ENCODE data around the gene B3GAT2.

Gene B3GAT2

DNA sequence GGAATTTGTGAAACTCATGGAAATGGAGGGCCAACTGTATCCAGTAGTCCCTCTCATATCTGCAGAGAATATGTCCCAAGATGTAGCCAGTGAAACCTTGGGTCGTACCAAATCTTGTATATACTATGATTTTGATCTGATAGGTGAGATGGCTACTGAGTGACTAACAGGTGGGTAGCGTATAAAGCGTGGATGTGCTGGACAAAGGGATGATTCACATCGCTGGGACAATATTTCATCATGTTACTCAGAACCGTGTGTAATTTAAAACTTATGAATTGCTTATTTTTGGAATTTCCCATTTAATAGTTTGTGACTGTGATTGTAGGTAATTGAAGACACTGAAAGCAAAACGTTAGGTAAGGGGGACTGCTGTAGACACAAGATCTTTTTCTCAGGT, 145.1 kb downstream of the B3GAT2 start:
- TF ChIP-seq MYC (IDR thresholded peaks at IDR 0.05; ENCODE audit: low read depth, low read length) = no peak
- H3K4me3 ChIP-seq (ENCODE audit: low read depth, low read length) = no peak overlapping the region
- DNase-seq (ENCODE audit: low read depth) = no peak
